Measurements from ENCODE around the gene NAA10. TPM values are rescaled to one million over a fixed set of nuclear protein-coding genes. Genes with fewer than 3 reads are reported as not detected.

NAA10 gene
- total RNA-seq, 1 experiment from 2014 or later = 246 TPM

GRCh38 chrX:153924149-153924861, 10.5 kb downstream of the NAA10 start:
- H3K4me1 ChIP-seq (ENCODE audit: control insufficient read depth, insufficient read depth, low read length) = peaks cover 40% of the 10 kb centered on the region

GRCh38 chrX:153922932-153923857, 11.6 kb downstream of the NAA10 start:
- Histone ChIP-seq H3K4me1 (ENCODE audit: control insufficient read depth, insufficient read depth, low read length) (peaks cover 37% of the 10 kb centered on the region), H3K27ac (ENCODE audit: low read length) (peak overlapping the region; percentile 99; the same call in 1 of the 2 replicates), H3K27me3 (ENCODE audit: control insufficient read depth, insufficient read depth, low read length) (no peaks in the 10 kb centered on the region), H3K36me3 (ENCODE audit: control insufficient read depth, insufficient read depth, low read length) (no peaks in the 10 kb centered on the region; the same call in 1 of the 2 replicates), H3K9me3 (ENCODE audit: control insufficient read depth, insufficient read depth, low read depth, low read length) (no peaks in the 10 kb centered on the region), H3K4me3 (ENCODE audit: low read depth in 2 of 2, low read length in 2 of 2) (0 out of 4 replicates have a peak overlapping the region, but pooled peaks of 1 of the 2 experiments have one; percentile 4)
- in situ Hi-C loops (cut with HindIII; ENCODE audit: low pct_unique_long_range_greater_than_20kb, low sequenced_read_pairs) (no loop called here), intact Hi-C loops (cut with micrococcal nuclease; ENCODE audit: unreplicated experiment) (loop anchor here (10.0 kb wide), 1 partner anchor 158 kb away; the partner anchor contains the start of gene PLXNB3)
- BruUV-seq (replicated peaks) = no TSS peak
- ChIA-PET POLR2A (interaction anchor here (0.5 to 1.1 kb wide), 5 partner anchors 8 to 128 kb away, joined by 3 to 9 read pairs (median 4); partner anchors contain the start of gene RENBP), CTCF (interaction anchor here (0.5 to 5.4 kb wide), 8 partner anchors 13 to 372 kb away, joined by 3 to 45 read pairs (median 4); partner anchors contain the start of gene TEX28)
- ATAC-seq (0 out of 2 replicates have a peak, but pooled peaks have one; percentile 19), DNase-seq (ENCODE audit: low read depth, low spot score) (no peak)
- peak; percentile 36; the same call in 1 of the 2 replicates for TF ChIP-seq POLR2AphosphoS5 (IDR thresholded peaks at IDR 0.05; ENCODE audit: low read depth, low read length)
- TF ChIP-seq CTCF (IDR thresholded peaks at IDR 0.05) = no peak

More at GRCh38 chrX:153924149-153924861, 10.5 kb downstream of the NAA10 start:
- ChIA-PET CTCF (interaction anchor here (0.6 to 5.4 kb wide), 3 partner anchors 19 to 256 kb away, joined by 7 to 45 read pairs (median 9); no protein-coding TSS in a partner anchor), POLR2A (no interaction called here)
- DNase-seq (ENCODE audit: low read depth, low spot score) = no peak
- H3K27me3 ChIP-seq (ENCODE audit: control insufficient read depth, insufficient read depth, low read length) = no peaks in the 10 kb centered on the region
- peak; percentile 7; the same call in 1 of the 2 replicates for ATAC-seq
- intact Hi-C loops (cut with micrococcal nuclease; ENCODE audit: unreplicated experiment) (loop anchor here (2.0 to 10.0 kb wide), 2 partner anchors 22 to 160 kb away; partner anchors contain the start of gene PLXNB3), in situ Hi-C loops (cut with HindIII; ENCODE audit: low pct_unique_long_range_greater_than_20kb, low sequenced_read_pairs) (no loop called here)
- BruUV-seq (replicated peaks) = no TSS peak
- H3K9me3 ChIP-seq (ENCODE audit: control insufficient read depth, insufficient read depth, low read depth, low read length) = no peaks in the 10 kb centered on the region
- peak overlapping the region; percentile 99 for H3K27ac ChIP-seq (ENCODE audit: low read length)
- TF ChIP-seq TCF7L2 (IDR thresholded peaks at IDR 0.05; ENCODE audit: low read depth, low read length) (0 out of 2 replicates have a peak, but pooled peaks have one; percentile 31), POLR2AphosphoS5 (IDR thresholded peaks at IDR 0.05; ENCODE audit: low read depth, low read length) (no peak)
- H3K36me3 ChIP-seq (ENCODE audit: control insufficient read depth, insufficient read depth, low read length) = no peaks in the 10 kb centered on the region; the same call in 1 of the 2 replicates
- H3K4me3 ChIP-seq (ENCODE audit: low read depth in 2 of 2, low read length in 2 of 2) = peak overlapping the region; percentile 79 to 95

- in situ Hi-C loops (cut with HindIII; ENCODE audit: low pct_unique_long_range_greater_than_20kb, low sequenced_read_pairs) = no loop called here
- ChIA-PET CTCF (interaction anchor here (0.7 to 2.2 kb wide), 4 partner anchors 12 to 89 kb away, joined by 3 to 24 read pairs (median 8); no protein-coding TSS in a partner anchor), POLR2A (no interaction called here)
- Histone ChIP-seq H3K4me1 (ENCODE audit: control insufficient read depth, insufficient read depth, low read length) (peaks cover 32% of the 10 kb centered on the region), H3K27ac (ENCODE audit: low read length) (no peak overlapping the region), H3K27me3 (ENCODE audit: control insufficient read depth, insufficient read depth, low read length) (no peaks in the 10 kb centered on the region), H3K36me3 (ENCODE audit: control insufficient read depth, insufficient read depth, low read length) (no peaks in the 10 kb centered on the region), H3K4me3 (ENCODE audit: low read depth in 2 of 2, low read length in 2 of 2) (no peak overlapping the region), H3K9me3 (ENCODE audit: control insufficient read depth, insufficient read depth, low read depth, low read length) (no peaks in the 10 kb centered on the region)
- intact Hi-C loops (cut with micrococcal nuclease; ENCODE audit: unreplicated experiment) = loop anchor here (10.0 kb wide), 1 partner anchor 157 kb away; the partner anchor contains the start of gene PLXNB3
- no TSS peak for BruUV-seq (replicated peaks)
- DNase-seq (ENCODE audit: low read depth, low spot score) = no peak
- ATAC-seq = no peak
- no peak for TF ChIP-seq CTCF (IDR thresholded peaks at IDR 0.05)
- no peak for TF ChIP-seq REST (IDR thresholded peaks at IDR 0.05; ENCODE audit: insufficient read depth in 1 of 2, low read depth in 2 of 2, low read length in 1 of 2)
- no peak for TF ChIP-seq SIN3A (IDR thresholded peaks at IDR 0.05; ENCODE audit: borderline replicate concordance, insufficient read depth, low read depth, low read length)
- no peak for TF ChIP-seq POLR2AphosphoS5 (IDR thresholded peaks at IDR 0.05; ENCODE audit: low read depth, low read length)
- no peak for TF ChIP-seq TCF7L2 (IDR thresholded peaks at IDR 0.05; ENCODE audit: low read depth, low read length)
These were observed 13.1 kb downstream of the NAA10 start for GRCh38 chrX:153921511-153922446.

Data from Panc1 (cell line).